ENCODE results near the gene ATPAF2.

The ATPAF2 gene

GRCh38 chr17:17981330-17981729 lies 57.6 kb downstream of the ATPAF2 start:
- Histone ChIP-seq H4K20me1 (ENCODE audit: insufficient read depth) (no peaks in the 10 kb centered on the region), H3K27me3 (ENCODE audit: insufficient read depth, low read depth) (no peaks in the 10 kb centered on the region), H2AFZ (ENCODE audit: low read depth) (no peak overlapping the region), H3K79me2 (ENCODE audit: insufficient read depth, low read depth) (no peaks in the 10 kb centered on the region), H3K4me2 (no peak overlapping the region), H3K36me3 (ENCODE audit: insufficient read depth) (no peaks in the 10 kb centered on the region), H3K9ac (no peak overlapping the region), H3K4me1 (ENCODE audit: low read depth, poor library complexity, severe bottlenecking) (no peaks in the 10 kb centered on the region), H3K4me3 (IDR thresholded peaks at IDR 0.05; ENCODE audit: insufficient read depth, low read depth, low read length) (no peak overlapping the region), H3K27ac (no peak overlapping the region)
- no peak for TF ChIP-seq CTCF (conservative IDR thresholded peaks at IDR 0.05; ENCODE audit: low read depth, low read length)

GRCh38 chr17:17979778-17980177 lies 59.2 kb downstream of the ATPAF2 start:
- H3K27ac ChIP-seq: no peak overlapping the region
- H3K27me3 ChIP-seq (ENCODE audit: insufficient read depth, low read depth): no peaks in the 10 kb centered on the region
- H3K36me3 ChIP-seq (ENCODE audit: insufficient read depth): no peaks in the 10 kb centered on the region
- no peaks in the 10 kb centered on the region for H3K4me1 ChIP-seq (ENCODE audit: low read depth, poor library complexity, severe bottlenecking)
- TF ChIP-seq CTCF (conservative IDR thresholded peaks at IDR 0.05; ENCODE audit: low read depth, low read length): no peak
- no peak overlapping the region for H2AFZ ChIP-seq (ENCODE audit: low read depth)
- H3K4me2 ChIP-seq: no peak overlapping the region
- no peak overlapping the region for H3K9ac ChIP-seq
- no peaks in the 10 kb centered on the region for H3K79me2 ChIP-seq (ENCODE audit: insufficient read depth, low read depth)
- H4K20me1 ChIP-seq (ENCODE audit: insufficient read depth): no peaks in the 10 kb centered on the region
- H3K4me3 ChIP-seq (IDR thresholded peaks at IDR 0.05; ENCODE audit: insufficient read depth, low read depth, low read length): no peak overlapping the region

DNA sequence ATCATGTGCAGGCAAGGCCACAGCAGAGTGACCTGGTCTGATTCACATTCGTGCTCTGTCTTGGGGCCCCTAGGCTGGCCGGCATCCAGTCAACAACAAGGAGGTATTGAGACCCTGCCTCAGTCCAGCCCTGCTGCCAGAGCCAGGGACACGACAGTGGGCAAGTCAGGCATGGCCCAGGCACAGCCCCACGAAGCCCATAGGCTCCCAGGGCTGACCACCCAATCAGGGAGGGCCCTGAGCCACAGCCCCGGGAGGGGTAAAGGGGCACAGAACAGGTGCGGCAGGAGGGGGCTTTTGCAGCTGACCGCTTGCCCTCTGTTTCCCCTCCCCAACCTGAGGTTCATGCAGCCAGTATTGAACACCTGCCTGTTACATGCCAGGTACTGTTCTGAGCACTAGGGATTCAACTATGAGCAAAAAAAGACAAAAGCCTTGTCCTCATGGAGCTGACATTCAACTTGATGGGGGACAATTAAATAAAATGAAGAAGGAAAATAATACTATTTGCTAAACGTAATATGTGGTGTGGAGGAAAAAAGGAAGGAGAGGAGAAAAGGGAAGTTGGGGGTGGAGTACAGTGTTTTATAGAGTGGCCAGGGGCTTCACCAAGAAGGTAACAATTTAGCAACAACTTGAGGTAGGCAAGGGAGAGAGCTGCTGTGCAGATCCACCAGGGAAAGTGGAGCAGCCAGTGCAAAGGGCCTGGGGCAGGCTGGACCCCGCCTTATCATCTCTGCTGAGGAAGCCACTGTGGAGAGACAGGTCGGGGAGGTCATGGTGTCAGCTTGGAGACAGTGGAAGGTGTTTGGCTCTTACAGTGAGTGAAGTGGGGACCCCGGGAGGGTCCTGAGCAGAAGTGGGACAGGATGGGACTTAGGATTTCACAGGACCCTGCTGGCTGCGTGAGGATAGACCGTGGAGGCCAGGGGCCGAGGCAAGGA lies 60.2 kb downstream of the ATPAF2 start:
- Histone ChIP-seq H3K4me1 (ENCODE audit: low read depth, poor library complexity, severe bottlenecking) (no peaks in the 10 kb centered on the region), H3K4me2 (no peak overlapping the region), H3K9ac (no peak overlapping the region), H3K27ac (no peak overlapping the region), H3K4me3 (IDR thresholded peaks at IDR 0.05; ENCODE audit: insufficient read depth, low read depth, low read length) (no peak overlapping the region), H3K27me3 (ENCODE audit: insufficient read depth, low read depth) (no peaks in the 10 kb centered on the region), H2AFZ (ENCODE audit: low read depth) (no peak overlapping the region), H3K79me2 (ENCODE audit: insufficient read depth, low read depth) (no peaks in the 10 kb centered on the region), H4K20me1 (ENCODE audit: insufficient read depth) (no peaks in the 10 kb centered on the region), H3K36me3 (ENCODE audit: insufficient read depth) (no peaks in the 10 kb centered on the region)
- no peak for TF ChIP-seq CTCF (conservative IDR thresholded peaks at IDR 0.05; ENCODE audit: low read depth, low read length)

DNA sequence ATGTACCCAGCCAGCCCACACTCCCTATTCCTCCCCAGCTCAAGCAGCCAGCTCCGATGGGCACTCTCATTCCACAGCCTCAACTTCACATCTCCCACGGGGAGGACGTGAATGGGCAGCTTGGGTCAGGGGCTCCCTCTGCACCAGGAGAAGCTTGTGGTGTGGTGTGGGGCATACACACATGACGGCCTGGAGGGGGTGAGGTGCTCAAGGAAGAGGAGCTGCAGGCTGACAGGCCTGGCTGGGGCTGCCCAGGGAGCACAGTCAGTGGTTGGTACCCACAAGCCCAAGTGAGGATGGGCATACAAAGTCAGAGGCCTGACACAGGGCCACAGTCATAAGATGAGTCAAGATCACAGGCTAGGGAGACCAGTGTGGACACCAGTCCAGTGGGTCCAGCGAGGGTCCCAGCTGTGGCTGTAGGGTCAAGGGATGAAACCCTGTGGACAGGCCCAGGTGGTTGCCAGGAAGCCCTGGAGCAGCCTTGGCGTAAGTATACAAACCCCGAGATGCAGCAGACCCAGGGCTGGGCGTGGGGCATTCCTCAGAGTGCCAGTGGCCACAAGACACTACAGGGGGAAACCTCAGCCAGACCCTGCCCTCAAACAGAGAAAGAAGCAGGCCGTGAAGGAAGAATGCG lies 61.9 kb downstream of the ATPAF2 start:
- no peak overlapping the region for H3K4me2 ChIP-seq
- H3K27ac ChIP-seq: no peak overlapping the region
- H3K27me3 ChIP-seq (ENCODE audit: insufficient read depth, low read depth): no peaks in the 10 kb centered on the region
- H3K36me3 ChIP-seq (ENCODE audit: insufficient read depth): no peaks in the 10 kb centered on the region
- H3K79me2 ChIP-seq (ENCODE audit: insufficient read depth, low read depth): no peaks in the 10 kb centered on the region
- H3K9ac ChIP-seq: no peak overlapping the region
- peaks cover 4% of the 10 kb centered on the region for H3K4me1 ChIP-seq (ENCODE audit: low read depth, poor library complexity, severe bottlenecking)
- no peak overlapping the region for H3K4me3 ChIP-seq (IDR thresholded peaks at IDR 0.05; ENCODE audit: insufficient read depth, low read depth, low read length)
- no peak for TF ChIP-seq CTCF (conservative IDR thresholded peaks at IDR 0.05; ENCODE audit: low read depth, low read length)
- H4K20me1 ChIP-seq (ENCODE audit: insufficient read depth): no peaks in the 10 kb centered on the region
- H2AFZ ChIP-seq (ENCODE audit: low read depth): no peak overlapping the region
